IMR-90 (cell line): Measurements from ENCODE around the gene TIAM2. TPM values are rescaled to one million over a fixed set of nuclear protein-coding genes. Genes with fewer than 3 reads are reported as not detected.
A peak's percentile ranks its signal among the peaks of the same experiment; 100 is the strongest.

Source experiments
- ATAC-seq: fragments of 200-7000 bp; cut with Tn5 transposase; 2 replicates; pipeline ENCODE4 v1.9.1; 2020; ENCODE audit warnings: low read depth, mild to moderate bottlenecking, moderate library complexity
- BruUV-seq: library from RNA; stranded (reverse); fragments of 400-500 nt; replicated peaks from 2 replicates; lab custom pipeline; 2021; lab: Mats Ljungman, UMichigan
- CTCF ChIA-PET: fragments of 300-600 bp; formaldehyde crosslinking; extraction: SDS; loops from one replicate; lab custom pipeline; 2021; ENCODE audit warnings: antibody characterized with exemption; lab: Yijun Ruan, JAX
- POLR2A ChIA-PET: fragments of 300-600 bp; sonication (Branson Sonifier 250); formaldehyde crosslinking; loops from one replicate; lab custom pipeline; 2022; ENCODE audit warnings: antibody characterized with exemption; ENCODE audit not compliant: unreplicated experiment; lab: Charles Lee
- DNase-seq: peaks from one replicate; pipeline ENCODE4 v3.0.0; 2013
- H2AFZ ChIP-seq: replicated peaks from 2 replicates; pipeline ENCODE3; 2013; ENCODE audit warnings: low read length, mild to moderate bottlenecking; ENCODE audit not compliant: poor library complexity
- H2AK5ac ChIP-seq: 2 replicates; pipeline ENCODE4 v1.6.1; 2013; ENCODE audit warnings: low read depth, low read length, inconsistent platforms
- H2AK9ac ChIP-seq: replicated peaks from 2 replicates; pipeline ENCODE3; 2013; ENCODE audit warnings: mild to moderate bottlenecking, low read depth, low read length, moderate library complexity; ENCODE audit not compliant: poor library complexity
- H2BK120ac ChIP-seq: 2 replicates; pipeline ENCODE4 v1.6.1; 2013; ENCODE audit warnings: low read depth, low read length, inconsistent platforms
- H2BK15ac ChIP-seq: 3 replicates; pipeline ENCODE4 v1.6.1; 2013; ENCODE audit warnings: low read depth, low read length, inconsistent platforms
- H2BK20ac ChIP-seq: 2 replicates; pipeline ENCODE4 v1.6.1; 2013; ENCODE audit warnings: low read depth, mild to moderate bottlenecking, inconsistent platforms, low read length, moderate library complexity
- H2BK5ac ChIP-seq: 2 replicates; pipeline ENCODE4 v1.6.1; 2013; ENCODE audit warnings: mild to moderate bottlenecking, low read depth, low read length, inconsistent platforms; ENCODE audit not compliant: poor library complexity, severe bottlenecking
- H3K14ac ChIP-seq: replicated peaks from 2 replicates; pipeline ENCODE4 v1.6.1; 2013; ENCODE audit warnings: low read depth, low read length, inconsistent platforms
- H3K18ac ChIP-seq: 2 replicates; pipeline ENCODE4 v1.6.1; 2013; ENCODE audit warnings: low read depth, low read length, control low read depth
- H3K23ac ChIP-seq: 2 replicates; pipeline ENCODE4 v1.6.1; 2013; ENCODE audit warnings: low read depth, low read length, inconsistent platforms
- H3K27ac ChIP-seq: 2 replicates; pipeline ENCODE4 v1.5.1; 2013; ENCODE audit warnings: mild to moderate bottlenecking, control low read depth, low read length; ENCODE audit not compliant: insufficient read depth
- H3K27me3 ChIP-seq: 2 replicates; pipeline ENCODE4 v1.6.1; 2013; ENCODE audit warnings: low read length; ENCODE audit not compliant: control insufficient read depth, insufficient read depth
- H3K36me3 ChIP-seq: 2 replicates; pipeline ENCODE4 v1.6.1; 2013; ENCODE audit warnings: low read length, mixed read lengths; ENCODE audit not compliant: control insufficient read depth, insufficient read depth
- H3K4ac ChIP-seq: 2 replicates; pipeline ENCODE4 v1.6.1; 2013; ENCODE audit warnings: low read depth, low read length, inconsistent platforms
- H3K4me1 ChIP-seq: 2 replicates; pipeline ENCODE4 v1.6.1; 2013; ENCODE audit warnings: low read length, mixed read lengths; ENCODE audit not compliant: control insufficient read depth, insufficient read depth
- H3K4me2 ChIP-seq: 2 replicates; pipeline ENCODE4 v1.6.1; 2013; ENCODE audit warnings: low read depth, mild to moderate bottlenecking, control low read depth, low read length, moderate library complexity
- H3K4me3 ChIP-seq: 2 replicates; pipeline ENCODE4 v1.5.1; 2013; ENCODE audit warnings: low read depth, mild to moderate bottlenecking, control low read depth, low read length, moderate library complexity; ENCODE audit not compliant: insufficient read depth
- H3K56ac ChIP-seq: 2 replicates; pipeline ENCODE4 v1.6.1; 2013; ENCODE audit warnings: low read length, inconsistent platforms; ENCODE audit not compliant: insufficient read depth; ENCODE audit errors: extremely low read depth
- H3K79me1 ChIP-seq, 2 experiments: 2 replicates each; pipeline ENCODE4 v1.6.1; 2013; ENCODE audit warnings: low read length in 2 of 2, inconsistent platforms in 1 of 2, low read depth in 1 of 2
- H3K9ac ChIP-seq: 2 replicates; pipeline ENCODE4 v1.6.1; 2013; ENCODE audit warnings: low read depth, low read length, control low read depth
- H3K9me1 ChIP-seq: 2 replicates; pipeline ENCODE4 v1.6.1; 2013; ENCODE audit warnings: low read length, inconsistent platforms; ENCODE audit not compliant: insufficient read depth
- H3K9me3 ChIP-seq: 2 replicates; pipeline ENCODE4 v1.6.1; 2013; ENCODE audit warnings: low read length; ENCODE audit not compliant: control insufficient read depth, insufficient read depth
- H4K20me1 ChIP-seq: 2 replicates; pipeline ENCODE4 v1.6.1; 2013; ENCODE audit warnings: low read length, inconsistent platforms; ENCODE audit not compliant: insufficient read depth
- H4K5ac ChIP-seq: 2 replicates; pipeline ENCODE4 v1.6.1; 2013; ENCODE audit warnings: mild to moderate bottlenecking, low read depth, low read length, control low read depth
- H4K8ac ChIP-seq, 2 experiments: 2 replicates each; pipeline ENCODE4 v1.6.1; 2013; ENCODE audit warnings: low read depth in 2 of 2, low read length in 2 of 2, control low read depth in 1 of 2, inconsistent platforms in 1 of 2
- H4K91ac ChIP-seq: 2 replicates; pipeline ENCODE4 v1.6.1; 2013; ENCODE audit warnings: low read depth, low read length, inconsistent platforms; ENCODE audit not compliant: insufficient read depth
- BHLHE40 ChIP-seq: fragments of 150-350 bp; IDR thresholded peaks from 2 replicates; pipeline ENCODE4 v1.6.1; 2016; ENCODE audit warnings: mild to moderate bottlenecking, low read depth, low read length
- CTCF ChIP-seq: conservative IDR thresholded peaks from 2 replicates; pipeline ENCODE4 v1.5.1; 2012; ENCODE audit warnings: mild to moderate bottlenecking, low read depth, low read length, improper control_type of control experiment
- WGBS, 2 experiments: methylation state at CpG; one replicate each; pipeline versions ENCODE4 v1.1.5 to v1.1.7; 2013; ENCODE audit warnings: missing lambda C conversion rate in 2 of 2; ENCODE audit not compliant: insufficient read length in 1 of 2; ENCODE audit errors: extremely low coverage in 2 of 2; 5-methylcytosine and 5-hydroxymethylcytosine counted together
- dilution Hi-C: fragments of 300-500 bp; cut with HindIII; formaldehyde crosslinking; loops from one replicate; pipeline ENCODE4 v1.14.3; 2018; ENCODE audit warnings: low sequenced_read_pairs; ENCODE audit not compliant: unreplicated experiment
- in situ Hi-C: fragments of 300-500 bp; cut with MboI; formaldehyde crosslinking; loops from 3 replicates; pipeline ENCODE4 v1.14.3; 2019; ENCODE audit warnings: low sequenced_read_pairs, inconsistent platforms, mixed read lengths
- intact Hi-C: fragments of 100-400 bp; cut with micrococcal nuclease; formaldehyde crosslinking; loops from 2 replicates; pipeline ENCODE4 v1.10.0; 2022
- polyA plus RNA-seq, 3 experiments: library from polyadenylated mRNA; depleted of rRNA; stranded (reverse); fragments of >200 nt; gene quantifications; 2 replicates each; pipeline ENCODE4 v1.2.3, GENCODE V29; 2012; ENCODE audit warnings: low replicate concordance in 1 of 3
- total RNA-seq: library from RNA; depleted of rRNA; stranded (reverse); fragments of >200 nt; gene quantifications from 2 replicates; pipeline ENCODE4 v1.2.3, GENCODE V29; 2012

Gene TIAM2
- total and polyA plus RNA-seq, 2 of the 4 experiments (the other 2 are of a cell fraction) = 3.1 to 4.7 TPM

- CTCF ChIA-PET = interaction anchor here (0.5 to 0.8 kb wide), 2 partner anchors 63 to 81 kb away, joined by 3 read pairs; no protein-coding TSS in a partner anchor
- Histone ChIP-seq H4K8ac (no peak overlapping the region), H3K4me3 (no peak overlapping the region), H2BK20ac (no peak overlapping the region), H2BK15ac (no peak overlapping the region), H3K4me2 (no peak overlapping the region), H3K79me1 (peaks cover 13 to 41% of the 10 kb centered on the region in 2 experiments), H3K4me1 (peaks cover 2% of the 10 kb centered on the region; the same call in 1 of the 2 replicates), H3K9ac (no peak overlapping the region), H4K5ac (no peak overlapping the region), H3K9me3 (no peaks in the 10 kb centered on the region), H3K18ac (no peak overlapping the region), H2AFZ (no peak overlapping the region), H4K91ac (no peak overlapping the region), H3K4ac (no peak overlapping the region), H4K20me1 (no peaks in the 10 kb centered on the region), H3K56ac (no peak overlapping the region), H3K27ac (no peak overlapping the region), H2AK5ac (no peak overlapping the region), H3K23ac (no peak overlapping the region), H2BK5ac (no peak overlapping the region), H2AK9ac (no peak overlapping the region), H3K14ac (no peak overlapping the region), H3K27me3 (no peaks in the 10 kb centered on the region), H2BK120ac (no peak overlapping the region), H3K9me1 (peaks cover 10% of the 10 kb centered on the region), H3K36me3 (peaks cover 2% of the 10 kb centered on the region)
- intact Hi-C loops (no loop called here), dilution Hi-C loops (no loop called here), in situ Hi-C loops (no loop called here)
- TF ChIP-seq BHLHE40 (no peak), CTCF (0 out of 2 replicates have a peak, but pooled peaks have one; percentile 3)
- BruUV-seq = no TSS peak
- no peak for DNase-seq
- POLR2A ChIA-PET = interaction anchor here (0.6 kb wide), 1 partner anchor 469 kb away, joined by 21 read pairs; no protein-coding TSS in a partner anchor
- no CpG with 5 or more reads among the region's 4 CpGs for WGBS, 2 experiments
- ATAC-seq = no peak
These were observed 270.9 kb downstream of the TIAM2 start for GRCh38 chr6:155265843-155266535.
